Mucosa of stomach (tissue), 1 donor: Measurements from ENCODE around the gene WRAP73.

Source experiments
- H3K27me3 ChIP-seq: one replicate; pipeline ENCODE4 v1.7.0; 2013; ENCODE audit warnings: mild to moderate bottlenecking, low read length; ENCODE audit not compliant: control insufficient read depth, insufficient read depth
- H3K36me3 ChIP-seq: one replicate; pipeline ENCODE4 v1.7.0; 2013; ENCODE audit warnings: low read length; ENCODE audit not compliant: control insufficient read depth, insufficient read depth
- H3K4me1 ChIP-seq: one replicate; pipeline ENCODE4 v1.7.0; 2013; ENCODE audit warnings: mild to moderate bottlenecking, low read length; ENCODE audit not compliant: control insufficient read depth, insufficient read depth
- H3K4me3 ChIP-seq: one replicate; pipeline ENCODE4 v1.7.0; 2013; ENCODE audit warnings: low read length
- H3K9ac ChIP-seq: one replicate; pipeline ENCODE4 v1.7.0; 2013; ENCODE audit warnings: mild to moderate bottlenecking, low read length, moderate library complexity
- H3K9me3 ChIP-seq: one replicate; pipeline ENCODE4 v1.7.0; 2013; ENCODE audit warnings: mild to moderate bottlenecking, low read length, moderate library complexity; ENCODE audit not compliant: control insufficient read depth
- donor health status: Pancreatic carcinoma.

The WRAP73 gene

GRCh38 chr1:3598522-3599285 is 51.2 kb downstream of the WRAP73 start:
- Histone ChIP-seq H3K36me3 (no peaks in the 10 kb centered on the region), H3K27me3 (peaks cover 3% of the 10 kb centered on the region), H3K4me1 (no peaks in the 10 kb centered on the region), H3K4me3 (no peak overlapping the region), H3K9me3 (no peaks in the 10 kb centered on the region), H3K9ac (no peak overlapping the region)

- Histone ChIP-seq H3K9me3 (no peaks in the 10 kb centered on the region), H3K4me3 (no peak overlapping the region), H3K27me3 (peaks cover under 1% of the 10 kb centered on the region), H3K4me1 (no peaks in the 10 kb centered on the region), H3K9ac (no peak overlapping the region), H3K36me3 (no peaks in the 10 kb centered on the region)
These were observed 51.8 kb downstream of the WRAP73 start for GRCh38 chr1:3598051-3598491.

GRCh38 chr1:3597599-3597964 is 52.3 kb downstream of the WRAP73 start:
- no peak overlapping the region for H3K9ac ChIP-seq
- H3K4me1 ChIP-seq = no peaks in the 10 kb centered on the region
- no peaks in the 10 kb centered on the region for H3K36me3 ChIP-seq
- H3K27me3 ChIP-seq = no peaks in the 10 kb centered on the region
- no peak overlapping the region for H3K4me3 ChIP-seq
- no peaks in the 10 kb centered on the region for H3K9me3 ChIP-seq

- Histone ChIP-seq H3K36me3 (no peaks in the 10 kb centered on the region), H3K9me3 (no peaks in the 10 kb centered on the region), H3K4me1 (no peaks in the 10 kb centered on the region), H3K27me3 (no peaks in the 10 kb centered on the region), H3K4me3 (no peak overlapping the region), H3K9ac (no peak overlapping the region)
These were observed 53.0 kb downstream of the WRAP73 start for GRCh38 chr1:3596663-3597598.

GRCh38 chr1:3595949-3596348 is 54.0 kb downstream of the WRAP73 start:
- peaks cover under 1% of the 10 kb centered on the region for H3K4me1 ChIP-seq

GRCh38 chr1:3594706-3595377 is 55.1 kb downstream of the WRAP73 start:
- Histone ChIP-seq H3K36me3 (no peaks in the 10 kb centered on the region), H3K4me1 (peaks cover 11% of the 10 kb centered on the region), H3K9me3 (no peaks in the 10 kb centered on the region), H3K27me3 (peaks cover 4% of the 10 kb centered on the region), H3K9ac (no peak overlapping the region), H3K4me3 (no peak overlapping the region)

More at GRCh38 chr1:3595949-3596348, 54.0 kb downstream of the WRAP73 start:
- Histone ChIP-seq H3K9me3 (no peaks in the 10 kb centered on the region), H3K36me3 (no peaks in the 10 kb centered on the region), H3K4me3 (no peak overlapping the region), H3K9ac (no peak overlapping the region), H3K27me3 (no peaks in the 10 kb centered on the region)

GRCh38 chr1:3593745-3594144 is 56.2 kb downstream of the WRAP73 start:
- Histone ChIP-seq H3K9ac (no peak overlapping the region), H3K27me3 (peaks cover 11% of the 10 kb centered on the region), H3K4me3 (no peak overlapping the region), H3K36me3 (no peaks in the 10 kb centered on the region), H3K4me1 (peaks cover 11% of the 10 kb centered on the region), H3K9me3 (no peaks in the 10 kb centered on the region)

GRCh38 chr1:3593334-3593733 is 56.6 kb downstream of the WRAP73 start:
- Histone ChIP-seq H3K27me3 (peaks cover 11% of the 10 kb centered on the region), H3K4me3 (no peak overlapping the region)

GRCh38 chr1:3590951-3591865 is 58.7 kb downstream of the WRAP73 start:
- no peak overlapping the region for H3K9ac ChIP-seq
- H3K4me1 ChIP-seq = peaks cover 16% of the 10 kb centered on the region
- H3K4me3 ChIP-seq = no peak overlapping the region
- H3K9me3 ChIP-seq = no peaks in the 10 kb centered on the region
- peaks cover 11% of the 10 kb centered on the region for H3K27me3 ChIP-seq
- H3K36me3 ChIP-seq = no peaks in the 10 kb centered on the region

More at GRCh38 chr1:3593334-3593733, 56.6 kb downstream of the WRAP73 start:
- Histone ChIP-seq H3K4me1 (peaks cover 11% of the 10 kb centered on the region), H3K9me3 (no peaks in the 10 kb centered on the region), H3K9ac (no peak overlapping the region), H3K36me3 (no peaks in the 10 kb centered on the region)

GRCh38 chr1:3590139-3590763 is 59.7 kb downstream of the WRAP73 start:
- Histone ChIP-seq H3K27me3 (peaks cover 11% of the 10 kb centered on the region), H3K9me3 (no peaks in the 10 kb centered on the region), H3K4me3 (no peak overlapping the region), H3K4me1 (peaks cover 16% of the 10 kb centered on the region), H3K9ac (no peak overlapping the region), H3K36me3 (no peaks in the 10 kb centered on the region)

- Histone ChIP-seq H3K9ac (no peak overlapping the region), H3K36me3 (no peaks in the 10 kb centered on the region), H3K4me1 (peaks cover 16% of the 10 kb centered on the region), H3K27me3 (peaks cover 11% of the 10 kb centered on the region), H3K9me3 (no peaks in the 10 kb centered on the region), H3K4me3 (no peak overlapping the region)
These were observed 61.5 kb downstream of the WRAP73 start for GRCh38 chr1:3588395-3588794.
